HG03103 (cell line): Measurements from ENCODE around the gene EPHA10.
"Not testable (repeated sequence)": the region's sequence is repeated elsewhere in the genome, so short reads cannot be mapped to it uniquely, and the experiment has no call there.

Source experiments
- ATAC-seq: cut with Tn5 transposase; IDR thresholded peaks from one replicate; pipeline ENCODE4 v1.9.1; 2021; ENCODE audit warnings: low read depth; ENCODE audit not compliant: unreplicated experiment

EPHA10 gene

DNA sequence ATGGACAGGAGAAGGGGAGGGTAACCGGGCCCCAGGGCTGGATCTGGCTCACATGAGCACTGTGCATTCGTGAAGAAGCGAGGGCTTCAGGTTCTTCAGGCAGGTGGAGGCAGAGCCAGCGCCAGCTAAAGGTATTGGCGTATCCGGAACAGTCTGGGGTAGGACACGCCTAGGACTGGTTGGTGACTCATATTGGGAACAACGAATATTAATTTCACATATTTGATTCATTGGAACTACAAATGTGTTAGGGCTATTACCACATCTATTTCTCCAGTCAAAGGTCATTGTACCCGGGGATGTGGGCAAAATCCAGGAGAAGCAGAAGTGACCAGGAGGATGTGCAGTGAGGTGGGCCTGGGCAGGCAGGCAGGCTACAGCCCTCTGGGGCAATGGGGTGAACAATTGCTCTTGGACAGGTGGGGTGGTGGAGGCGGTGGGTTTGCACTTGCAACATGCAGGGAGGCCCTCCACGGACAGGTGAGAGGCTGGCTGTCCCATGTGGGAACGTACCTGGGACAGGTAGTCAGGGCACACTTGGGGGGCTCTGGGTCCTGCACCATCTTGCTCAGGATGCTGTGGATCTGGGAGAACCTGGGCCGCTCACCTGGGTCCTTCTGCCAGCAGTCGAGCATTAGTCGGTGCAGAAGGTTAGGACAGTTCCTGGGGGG is 45.9 kb downstream of the EPHA10 start:
- ATAC-seq = no peak

DNA sequence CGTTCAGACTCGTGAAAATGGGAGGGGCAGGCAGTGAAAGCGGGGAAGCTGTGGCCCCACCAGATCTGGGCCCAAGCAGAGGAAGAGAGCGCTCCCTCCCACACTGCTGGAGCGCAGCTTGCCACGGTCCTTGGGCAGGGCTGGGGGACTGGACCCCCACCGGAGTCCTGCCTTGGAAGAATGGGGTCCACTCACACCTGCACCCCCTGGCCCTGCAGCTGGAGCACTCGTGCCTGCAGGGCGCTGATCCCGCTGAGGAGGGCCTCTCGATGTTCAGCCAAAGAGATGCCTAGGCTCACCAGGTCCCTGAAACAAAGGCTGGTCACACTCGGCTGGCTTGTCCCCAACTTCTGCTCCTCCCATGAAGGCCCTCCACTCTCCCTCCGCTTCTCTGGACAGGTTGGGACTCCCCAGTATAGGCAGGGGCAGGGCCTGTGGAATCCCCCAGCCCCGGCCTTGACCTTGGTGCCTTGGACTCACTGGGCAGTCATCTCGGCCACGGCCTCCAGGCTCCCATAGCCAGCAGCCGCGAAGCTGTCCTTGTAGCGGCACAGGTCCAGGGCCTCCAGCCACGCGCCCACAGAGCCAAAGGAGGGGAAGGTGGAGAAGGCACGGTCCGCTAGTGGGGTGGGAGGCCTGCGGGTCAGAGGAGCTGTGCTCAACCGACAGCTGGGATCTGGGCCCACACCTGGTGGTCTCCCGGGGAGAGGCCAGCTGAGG is 46.6 kb downstream of the EPHA10 start:
- ATAC-seq = no peak

DNA sequence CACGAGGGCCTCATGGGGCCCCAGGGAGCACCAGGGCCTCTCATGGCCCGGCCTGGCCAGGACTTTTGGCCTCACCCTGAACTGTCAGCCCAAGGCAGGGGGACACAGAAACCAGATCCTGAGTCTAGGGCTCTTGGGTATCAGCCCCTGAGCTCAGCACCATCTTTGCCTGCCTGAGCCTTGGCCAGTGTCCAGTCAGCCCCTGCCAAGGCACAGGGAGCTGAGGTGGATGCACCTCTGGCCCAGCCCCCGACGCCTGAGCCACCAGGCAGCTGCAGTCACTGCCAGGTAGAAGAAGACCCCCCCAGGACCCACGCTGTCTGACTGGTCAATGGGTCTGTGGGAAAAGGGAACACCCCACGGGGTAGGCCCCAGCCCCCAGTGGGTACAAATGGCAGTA is 47.3 kb downstream of the EPHA10 start:
- no peak for ATAC-seq

DNA sequence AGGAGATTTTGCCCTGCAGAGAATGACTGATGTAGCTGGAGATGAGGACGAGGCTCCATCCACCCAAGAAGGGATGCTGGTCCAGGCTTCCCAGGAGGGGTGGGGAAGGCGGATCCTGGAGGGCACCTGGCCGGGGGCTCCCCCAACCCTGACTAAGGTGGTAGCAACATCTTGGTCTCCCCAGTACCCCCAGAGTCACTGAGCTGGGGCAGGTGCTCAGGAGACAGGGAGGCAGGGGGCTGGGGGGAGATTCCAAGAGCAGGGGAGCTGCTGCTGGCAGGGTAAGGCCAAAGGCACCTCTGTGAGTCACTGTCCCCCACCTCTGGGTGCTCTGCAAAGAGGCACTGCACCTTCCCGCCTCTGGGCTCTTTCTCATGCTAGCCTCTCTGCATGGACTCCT is 48.6 kb downstream of the EPHA10 start:
- no peak for ATAC-seq

DNA sequence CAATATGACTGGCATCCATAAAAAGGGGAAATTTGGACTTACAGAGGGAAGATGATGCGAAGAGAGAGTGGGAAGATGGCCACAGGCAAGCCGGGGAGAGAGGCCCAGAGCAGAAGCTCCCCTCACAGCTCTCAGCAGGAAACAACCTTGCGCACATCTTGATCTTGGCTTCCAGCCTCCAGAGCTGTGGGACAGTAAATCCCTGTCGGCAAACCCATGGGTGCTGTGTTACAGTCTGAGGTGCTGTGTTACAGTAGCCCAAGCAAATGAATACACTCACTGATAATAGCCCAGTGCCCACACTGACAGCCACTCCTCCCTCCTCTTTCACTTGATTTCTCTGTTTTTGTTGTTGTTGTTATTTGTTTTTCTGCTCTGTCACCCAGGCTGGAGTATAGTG is 50.2 kb downstream of the EPHA10 start:
- no peak for ATAC-seq

DNA sequence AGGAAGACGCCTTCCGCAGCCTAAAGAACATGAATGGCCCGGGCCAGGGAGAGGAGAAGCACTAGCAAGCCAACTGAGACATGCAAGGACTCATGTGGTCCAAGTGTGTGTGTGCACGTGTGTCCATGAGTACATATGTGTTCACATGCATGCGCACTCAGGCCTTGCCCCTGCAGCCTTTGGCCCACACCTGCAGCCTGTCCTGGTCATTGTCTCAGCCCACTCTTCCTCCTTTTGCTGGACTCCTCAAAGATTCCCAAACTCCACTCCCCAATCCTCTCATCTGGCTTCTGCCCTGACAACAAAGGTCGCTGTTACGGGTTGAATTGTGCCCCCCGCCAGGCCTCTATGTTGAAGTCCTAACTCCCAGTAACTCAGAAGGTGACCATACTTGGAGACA is 50.7 kb downstream of the EPHA10 start:
- no peak for ATAC-seq

DNA sequence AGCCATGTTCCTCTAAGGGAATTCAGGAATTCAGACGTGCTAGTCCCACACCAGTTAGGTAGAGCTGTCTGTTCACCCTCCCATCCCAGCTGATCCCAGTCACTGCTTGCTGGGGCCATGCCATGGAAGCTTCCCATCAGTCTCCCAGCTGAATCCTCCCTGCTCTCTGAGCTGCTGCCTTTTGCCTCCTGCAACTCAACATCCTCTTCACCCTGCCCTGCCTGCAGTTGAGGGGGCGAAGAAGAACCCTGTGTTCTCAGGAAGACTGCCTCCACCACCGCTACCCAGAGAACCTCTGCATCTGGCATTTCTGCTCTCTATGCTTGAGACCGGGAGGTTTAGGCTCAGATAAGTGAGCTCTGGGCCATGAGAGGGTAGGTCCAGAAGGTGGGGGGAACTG is 56.4 kb downstream of the EPHA10 start:
- ATAC-seq = no peak

DNA sequence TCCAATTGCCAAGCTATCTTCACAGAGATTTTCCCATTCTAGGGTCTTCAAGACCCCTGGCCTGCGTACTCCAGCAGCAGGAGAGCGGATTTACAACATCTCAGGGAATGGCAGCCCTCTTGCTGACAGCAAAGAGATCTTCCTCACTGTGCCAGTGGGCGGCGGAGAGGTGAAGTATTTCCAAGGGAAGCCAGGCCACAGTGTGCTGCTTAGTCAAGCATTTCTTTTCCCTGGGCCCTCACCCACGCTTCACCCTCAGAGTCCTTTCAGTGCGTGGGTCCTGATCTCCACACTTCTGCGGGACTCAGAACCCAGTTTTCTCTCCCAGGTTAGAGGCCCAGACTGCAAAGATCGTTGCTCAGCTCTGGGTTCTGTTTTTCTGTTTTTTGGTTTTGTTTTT is 59.5 kb downstream of the EPHA10 start:
- ATAC-seq = no peak

DNA sequence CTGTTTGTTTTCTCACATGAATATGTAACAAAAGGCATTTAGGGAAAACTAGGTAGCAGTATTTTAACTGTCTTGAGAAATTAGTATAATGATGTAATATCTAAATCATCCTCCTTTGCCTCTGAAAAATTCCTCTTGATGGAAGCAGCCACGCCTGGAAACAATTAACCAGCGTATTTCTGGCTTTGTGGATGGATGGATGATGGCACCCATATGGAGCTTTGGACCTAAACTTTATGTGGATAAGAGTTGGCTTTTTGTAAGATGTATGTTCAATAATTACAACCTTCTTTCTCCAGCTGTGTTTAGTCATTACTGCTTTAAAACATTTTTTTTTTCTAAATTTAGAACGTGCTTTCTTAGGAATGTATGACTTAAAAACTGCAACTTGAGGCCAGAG is 60.0 kb downstream of the EPHA10 start:
- ATAC-seq = no peak

DNA sequence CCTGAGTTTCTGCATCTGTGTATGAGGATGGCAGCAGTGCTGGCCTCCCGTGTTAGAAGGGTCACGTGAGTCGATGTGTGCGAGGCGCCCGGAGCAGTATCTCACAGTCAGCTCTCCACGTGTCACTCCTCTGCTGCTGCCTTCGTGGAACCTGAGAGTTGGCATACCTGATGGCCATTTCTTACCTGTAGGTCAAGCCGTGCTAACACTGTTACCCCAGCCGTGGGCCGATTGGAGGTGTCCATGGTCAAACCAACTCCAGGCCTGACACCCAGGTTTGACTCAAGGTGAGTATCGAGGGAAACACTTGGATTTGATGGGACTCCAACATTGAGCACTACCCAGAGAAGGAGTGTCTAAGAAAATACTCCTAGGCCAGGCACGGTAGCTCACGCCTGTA is 61.9 kb downstream of the EPHA10 start:
- no peak for ATAC-seq

DNA sequence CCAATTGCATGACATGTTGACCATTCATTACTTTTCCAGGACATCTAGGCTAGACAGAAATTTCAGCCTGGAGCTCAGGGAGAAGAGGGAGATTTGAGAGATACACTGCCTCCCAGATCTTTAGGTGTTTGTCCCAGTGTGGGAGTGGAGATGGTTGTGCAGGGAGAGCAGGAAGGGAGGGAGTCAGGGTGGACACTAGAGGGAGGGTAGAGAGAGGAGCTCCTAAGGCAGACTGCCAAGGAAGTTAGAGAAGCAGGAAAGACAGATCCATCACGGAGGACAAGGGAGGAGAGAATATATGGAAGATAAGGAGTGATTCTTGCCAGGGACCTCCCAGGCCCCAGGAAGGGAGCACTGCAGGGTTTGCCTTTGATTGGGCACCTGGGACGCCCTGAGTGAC is 63.9 kb downstream of the EPHA10 start:
- ATAC-seq = no peak

DNA sequence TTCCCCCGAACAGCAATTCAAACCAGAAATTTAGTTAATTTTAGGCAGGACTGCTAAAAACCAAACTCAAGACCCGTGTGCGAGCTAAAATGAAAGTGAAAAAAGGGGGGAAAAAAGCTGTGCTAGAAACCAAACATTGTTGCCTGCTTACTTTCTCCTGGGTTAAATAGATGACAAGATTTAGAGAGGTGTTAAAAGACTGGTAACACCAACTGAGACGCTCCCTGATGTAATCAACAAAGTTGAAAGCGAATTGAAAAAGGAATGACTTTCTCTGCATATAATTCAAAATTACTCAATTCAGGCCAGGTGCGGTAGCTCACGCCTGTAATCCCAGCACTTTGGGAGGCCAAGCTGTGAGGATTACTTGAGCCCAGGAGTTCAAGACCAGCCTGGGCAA is 65.8 kb downstream of the EPHA10 start:
- ATAC-seq = no peak

DNA sequence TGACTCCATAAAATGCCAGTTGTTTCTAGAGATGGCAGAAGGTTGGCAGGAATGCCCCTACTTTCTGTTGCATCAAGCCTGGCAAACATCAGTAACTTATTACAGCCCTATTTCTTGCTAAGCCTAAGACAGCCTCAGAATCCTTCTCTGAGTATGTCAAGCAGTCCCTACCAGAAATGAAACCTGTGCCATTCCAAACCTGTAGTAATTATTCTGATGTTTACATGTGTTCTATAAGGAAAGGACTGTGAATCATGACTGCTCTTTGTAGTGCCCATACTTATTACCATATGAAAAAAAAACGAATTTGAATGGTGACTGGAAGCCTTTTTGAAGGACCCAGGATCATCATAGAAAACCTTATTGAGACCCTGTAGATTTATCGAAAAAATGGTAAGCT is 67.2 kb downstream of the EPHA10 start:
- no peak for ATAC-seq

DNA sequence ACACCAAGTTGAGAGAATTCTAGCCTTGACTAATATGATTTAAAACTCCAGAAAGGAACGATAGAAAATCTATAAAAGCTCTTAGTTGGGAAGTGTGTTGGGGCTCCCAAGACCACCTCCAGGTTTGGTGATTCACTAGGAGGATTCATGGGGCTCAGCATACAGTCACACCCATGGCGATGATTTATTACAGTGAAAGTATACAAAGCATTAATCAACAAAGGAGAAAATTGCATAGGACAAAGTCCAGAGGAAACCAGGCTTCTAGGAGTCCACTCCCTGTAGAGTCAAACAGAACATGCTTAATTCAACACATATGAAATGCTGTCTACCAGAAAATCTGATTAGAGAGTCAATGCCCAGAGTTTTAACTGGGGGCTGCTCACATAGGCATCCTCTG is 67.8 kb downstream of the EPHA10 start:
- ATAC-seq = no peak

DNA sequence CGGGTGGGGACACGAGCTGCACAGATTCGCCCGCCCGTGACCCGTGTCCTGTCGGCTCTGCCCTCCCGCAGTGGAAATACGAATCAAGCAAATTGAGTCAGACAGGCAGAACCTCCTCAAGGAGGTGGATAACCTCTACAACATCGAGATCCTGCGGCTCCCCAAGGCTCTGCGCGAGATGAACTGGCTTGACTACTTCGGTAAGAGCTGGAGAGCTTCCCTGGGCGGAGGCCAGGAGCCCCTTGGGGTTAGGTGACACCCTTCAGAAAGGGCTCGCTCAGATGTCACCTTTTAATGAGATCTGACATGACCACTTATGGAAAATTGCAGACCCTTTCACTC is 72.1 kb downstream of the EPHA10 start:
- no peak for ATAC-seq

DNA sequence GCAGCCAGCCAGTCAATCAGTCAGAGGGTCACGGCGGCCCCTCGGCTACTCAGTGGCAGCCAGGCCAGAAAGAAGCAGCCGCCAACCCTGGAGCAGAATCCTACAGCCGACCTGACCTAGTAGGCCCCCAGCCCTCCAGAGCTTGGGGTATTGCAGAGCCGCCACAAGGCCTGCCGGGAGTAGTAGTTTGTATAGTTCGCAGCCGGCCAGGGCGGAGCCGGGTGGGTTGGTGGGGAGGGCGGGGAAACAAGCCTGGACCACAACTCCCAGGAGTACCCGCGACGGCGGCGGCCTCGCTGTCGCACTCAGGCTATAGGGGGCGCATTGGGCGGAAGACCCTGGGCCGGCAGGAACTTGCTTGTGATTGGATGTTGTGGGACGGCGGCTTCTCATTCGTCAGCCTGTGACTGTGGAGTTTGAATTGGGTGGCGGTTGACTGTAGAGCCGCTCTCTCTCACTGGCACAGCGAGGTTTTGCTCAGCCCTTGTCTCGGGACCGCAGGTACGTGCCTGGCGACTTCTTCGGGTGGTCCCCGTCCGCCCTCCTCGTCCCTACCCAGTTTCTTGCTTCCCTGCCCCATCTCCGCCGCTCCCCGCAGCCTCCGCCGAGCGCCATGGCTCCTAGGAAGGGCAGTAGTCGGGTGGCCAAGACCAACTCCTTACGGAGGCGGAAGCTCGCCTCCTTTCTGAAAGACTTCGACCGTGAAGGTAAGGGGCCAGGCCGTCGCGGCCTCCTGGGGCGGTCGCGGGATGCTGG is 72.7 kb downstream of the EPHA10 start, which contains the start of gene CDCA8:
TSS of gene CDCA8 (plus strand) at position 439 of the 756 bp plus-strand sequence. CDS start at position 614, 175 bp downstream.
- peak; percentile 79 for ATAC-seq

DNA sequence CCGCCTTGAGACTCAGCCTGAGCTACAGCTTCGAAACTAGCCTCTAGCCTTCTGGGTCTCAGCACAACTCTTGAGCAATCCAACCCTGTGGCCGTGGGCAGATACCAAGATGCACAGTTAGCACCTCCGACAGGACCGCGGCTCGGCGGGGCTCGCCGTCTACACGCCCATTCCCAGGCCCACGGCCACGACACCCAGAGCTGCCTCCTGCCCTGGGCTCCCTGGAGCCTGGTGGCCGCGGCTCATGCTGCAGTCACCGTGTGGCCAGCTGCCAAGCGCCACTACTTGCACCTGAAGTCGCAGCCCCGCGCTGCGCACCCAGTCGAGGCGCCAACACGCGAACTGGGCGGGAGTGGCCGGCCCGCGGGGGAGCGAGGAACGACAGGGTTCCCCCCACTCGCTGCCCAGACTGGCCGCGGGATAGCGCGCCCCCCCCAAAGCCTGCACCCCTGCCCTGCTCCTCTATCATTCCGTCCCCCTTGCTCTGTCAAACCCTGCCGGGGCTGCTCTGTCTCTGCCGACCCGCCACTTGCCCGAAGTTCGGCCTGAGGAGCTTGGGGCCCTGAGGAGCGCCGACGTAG is 73.3 kb downstream of the EPHA10 start:
- ATAC-seq = peak; percentile 3

DNA sequence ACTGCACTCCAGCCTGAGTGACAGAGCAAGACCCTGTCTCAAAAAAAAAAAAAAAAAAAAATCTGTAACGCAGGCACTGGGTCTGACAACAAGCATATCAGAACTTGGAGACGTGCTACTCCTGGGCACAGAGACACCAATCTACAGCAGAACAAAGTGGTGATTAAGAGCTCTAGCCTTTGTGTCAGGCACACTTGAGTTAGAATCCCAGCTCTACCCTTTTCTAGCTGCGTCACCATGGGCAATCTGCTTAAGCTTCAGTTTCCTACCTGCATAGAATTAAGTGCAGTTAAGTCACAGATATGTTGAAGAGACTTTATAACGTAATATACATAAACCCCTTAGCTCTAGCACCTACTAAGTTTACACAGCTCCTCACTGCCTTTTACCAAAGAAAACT is 76.0 kb downstream of the EPHA10 start:
- ATAC-seq = no peak

DNA sequence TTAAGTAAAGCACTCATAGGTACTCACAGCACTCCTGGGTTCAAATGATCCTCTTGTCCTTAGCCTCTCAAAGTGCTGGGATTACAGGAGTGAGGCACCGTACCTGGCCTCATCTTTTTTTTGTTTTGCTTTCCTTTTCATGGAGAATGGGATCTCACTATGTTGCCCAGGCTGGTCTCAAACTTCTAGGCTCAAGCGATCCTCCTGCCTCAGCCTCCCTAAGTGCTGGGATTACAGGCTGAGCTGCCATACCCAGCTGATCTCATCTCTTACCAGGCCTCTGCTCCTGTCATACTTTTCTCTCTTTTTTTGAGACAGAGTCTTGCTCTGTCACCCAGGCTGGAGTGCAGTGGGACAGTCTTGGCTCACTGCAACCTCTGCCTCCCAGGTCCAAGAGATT is 77.2 kb downstream of the EPHA10 start:
- not testable (repeated sequence) for ATAC-seq

DNA sequence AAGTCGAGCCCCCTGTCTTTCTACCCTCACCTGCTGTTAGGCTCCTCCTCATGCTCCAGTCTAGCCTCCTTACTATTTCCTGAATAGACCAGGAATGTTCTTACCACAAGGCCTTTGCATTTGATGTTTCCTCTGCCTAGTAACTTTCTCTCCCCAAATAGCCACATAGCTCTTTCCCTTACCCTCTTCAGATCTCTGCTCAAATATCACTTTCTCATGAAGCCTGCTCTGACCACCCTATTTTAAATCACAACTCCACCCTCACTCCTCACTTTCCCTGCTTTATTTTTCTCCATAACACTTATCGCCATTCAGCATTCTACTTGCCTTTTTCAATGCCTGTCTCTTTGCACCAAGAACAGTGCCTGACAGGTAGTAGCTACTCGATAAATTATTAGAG is 79.2 kb downstream of the EPHA10 start:
- no peak for ATAC-seq

DNA sequence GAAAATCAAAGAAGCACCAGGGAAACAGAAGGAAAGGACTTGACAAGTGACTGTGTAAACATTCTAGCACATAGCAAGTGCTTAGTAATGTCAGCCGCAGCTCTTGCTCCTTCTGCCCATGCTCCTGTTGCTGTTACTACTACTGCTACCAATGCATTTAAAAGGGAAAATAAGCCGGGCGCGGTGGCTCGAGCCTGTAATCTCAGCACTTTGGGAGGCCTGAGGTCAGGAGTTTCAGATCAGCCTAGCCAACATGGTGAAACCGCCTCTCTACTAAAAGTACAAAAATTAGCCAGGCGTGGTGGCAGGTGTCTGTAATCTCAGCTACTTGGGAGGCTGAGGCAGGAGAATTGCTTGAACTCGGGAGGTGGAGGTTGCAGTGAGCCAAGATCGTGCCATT is 80.7 kb downstream of the EPHA10 start:
- not testable (repeated sequence) for ATAC-seq
